WERI-Rb-1 (cell line): Measurements from ENCODE around the gene TPO.

Experiments
- DNase-seq: peaks from one replicate; pipeline ENCODE4 v3.0.0-alpha.2; 2020
- H3K27ac ChIP-seq: fragments of 250-450 bp; sonication (Bioruptor Pico); 2 replicates; pipeline ENCODE4 v1.5.1; 2020; ENCODE audit warnings: mild to moderate bottlenecking, moderate library complexity
- H3K27me3 ChIP-seq: fragments of 250-450 bp; sonication (Bioruptor Pico); 2 replicates; pipeline ENCODE4 v1.5.1; 2021; ENCODE audit warnings: mild to moderate bottlenecking, low read depth, moderate library complexity; ENCODE audit not compliant: insufficient read depth, severe bottlenecking
- H3K36me3 ChIP-seq: fragments of 250-450 bp; sonication (Bioruptor Pico); 2 replicates; pipeline ENCODE4 v1.5.1; 2020; ENCODE audit warnings: mild to moderate bottlenecking, moderate library complexity
- H3K4me3 ChIP-seq: 2 replicates; pipeline ENCODE4 v1.5.1; 2011; ENCODE audit warnings: low read depth, mild to moderate bottlenecking, control low read depth, low read length
- H3K9me3 ChIP-seq: fragments of 250-450 bp; sonication (Bioruptor Pico); 2 replicates; pipeline ENCODE4 v1.5.1; 2021; ENCODE audit warnings: mild to moderate bottlenecking, moderate library complexity; ENCODE audit not compliant: severe bottlenecking
- TF ChIP-seq, protein P1 (sequence below): IDR thresholded peaks from 2 replicates; pipeline ENCODE4 v1.5.1; 2011; ENCODE audit warnings: low read depth, mild to moderate bottlenecking, control low read depth, inconsistent platforms, low read length

Gene TPO

DNA sequence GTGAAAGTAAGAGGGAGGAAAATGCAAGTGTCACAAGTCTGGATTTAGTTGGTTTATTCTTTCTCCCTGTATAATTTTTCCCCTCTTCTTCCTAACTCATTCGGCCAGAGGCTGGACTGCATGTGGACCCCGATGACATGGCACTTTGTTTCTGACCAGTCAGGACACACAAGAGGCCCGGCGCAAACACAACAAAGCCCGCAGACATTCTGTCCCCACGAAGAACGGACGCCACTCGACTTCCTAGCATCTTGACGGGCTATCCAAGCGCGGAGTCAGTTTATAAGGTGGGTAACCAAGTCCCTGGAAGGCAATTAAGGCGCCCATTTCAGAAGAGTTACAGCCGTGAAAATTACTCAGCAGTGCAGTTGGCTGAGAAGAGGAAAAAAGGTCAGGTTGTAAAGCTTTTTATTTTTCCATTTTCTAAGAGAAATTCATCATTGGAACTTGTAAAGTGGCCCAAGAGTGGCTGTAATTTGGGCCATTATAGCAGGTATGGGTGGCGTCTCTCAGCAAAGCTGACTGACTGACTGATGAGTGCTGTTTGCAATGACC is at the start of gene TPO:
Gene TPO (plus strand): TSS at position 308 of the 555 bp plus-strand sequence. CDS start 946 bp downstream, outside the sequence.
- no peak within 1 kb of the TSS for H3K27ac ChIP-seq
- H3K36me3 ChIP-seq = no peaks in the 10 kb centered on the region
- no peak for DNase-seq
- no peaks in the 10 kb centered on the region for H3K27me3 ChIP-seq
- H3K9me3 ChIP-seq = peaks cover 3% of the 10 kb centered on the region
- H3K4me3 ChIP-seq = no peak within 1 kb of the TSS
- TF ChIP-seq, protein P1, sequence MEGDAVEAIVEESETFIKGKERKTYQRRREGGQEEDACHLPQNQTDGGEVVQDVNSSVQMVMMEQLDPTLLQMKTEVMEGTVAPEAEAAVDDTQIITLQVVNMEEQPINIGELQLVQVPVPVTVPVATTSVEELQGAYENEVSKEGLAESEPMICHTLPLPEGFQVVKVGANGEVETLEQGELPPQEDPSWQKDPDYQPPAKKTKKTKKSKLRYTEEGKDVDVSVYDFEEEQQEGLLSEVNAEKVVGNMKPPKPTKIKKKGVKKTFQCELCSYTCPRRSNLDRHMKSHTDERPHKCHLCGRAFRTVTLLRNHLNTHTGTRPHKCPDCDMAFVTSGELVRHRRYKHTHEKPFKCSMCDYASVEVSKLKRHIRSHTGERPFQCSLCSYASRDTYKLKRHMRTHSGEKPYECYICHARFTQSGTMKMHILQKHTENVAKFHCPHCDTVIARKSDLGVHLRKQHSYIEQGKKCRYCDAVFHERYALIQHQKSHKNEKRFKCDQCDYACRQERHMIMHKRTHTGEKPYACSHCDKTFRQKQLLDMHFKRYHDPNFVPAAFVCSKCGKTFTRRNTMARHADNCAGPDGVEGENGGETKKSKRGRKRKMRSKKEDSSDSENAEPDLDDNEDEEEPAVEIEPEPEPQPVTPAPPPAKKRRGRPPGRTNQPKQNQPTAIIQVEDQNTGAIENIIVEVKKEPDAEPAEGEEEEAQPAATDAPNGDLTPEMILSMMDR = no peak

DNA sequence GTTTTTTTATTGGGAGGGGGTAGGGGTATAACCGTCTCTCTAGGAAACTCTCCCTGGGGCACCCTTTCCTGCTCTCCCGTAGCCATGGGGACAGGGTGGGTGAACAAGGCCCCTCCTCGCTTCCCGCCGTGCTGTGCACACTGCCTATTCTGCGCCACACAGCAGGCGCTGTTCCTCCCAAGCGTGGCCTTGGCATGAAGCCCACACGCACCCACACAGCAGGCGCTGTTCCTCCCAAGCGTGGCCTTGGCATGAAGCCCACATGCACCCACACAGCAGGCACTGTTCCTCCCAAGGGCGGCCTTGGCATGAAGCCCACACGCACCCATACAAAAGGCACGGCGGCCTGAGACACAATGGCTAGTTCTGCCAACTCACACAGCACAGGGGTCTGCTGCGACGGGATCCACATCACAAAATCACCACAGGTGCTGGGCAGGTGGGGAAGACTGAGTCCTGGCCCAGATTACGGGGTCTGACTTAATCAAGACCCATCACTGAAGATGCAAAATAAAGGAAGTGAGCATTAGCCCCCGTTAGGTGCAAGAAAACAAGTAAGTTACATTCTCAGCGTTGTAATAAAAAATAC is 46.6 kb upstream of the TPO start:
- no peak overlapping the region for H3K27ac ChIP-seq
- TF ChIP-seq, protein P1 = no peak
- H3K4me3 ChIP-seq = no peak overlapping the region
- DNase-seq = no peak
- no peaks in the 10 kb centered on the region for H3K36me3 ChIP-seq
- no peaks in the 10 kb centered on the region for H3K27me3 ChIP-seq
- no peaks in the 10 kb centered on the region for H3K9me3 ChIP-seq

DNA sequence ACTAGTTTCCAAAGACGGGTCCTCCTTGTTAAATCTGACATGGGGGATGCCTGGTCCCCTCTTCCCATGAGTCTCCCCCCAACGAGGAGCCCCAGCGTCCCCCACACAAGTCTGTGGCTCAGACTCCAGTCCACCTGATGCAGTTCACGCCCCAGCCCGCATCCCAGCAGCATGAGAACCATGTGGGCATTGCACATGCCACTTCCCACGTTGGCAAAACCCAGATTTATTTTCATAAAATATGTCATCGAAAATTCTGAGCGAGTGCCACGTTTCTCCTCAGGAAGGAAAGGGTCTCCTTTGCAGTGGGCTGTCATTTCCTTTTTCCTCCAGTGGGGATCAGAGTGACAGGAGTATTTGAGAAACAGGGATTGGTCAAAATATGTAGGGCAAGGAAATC is 45.7 kb upstream of the TPO start:
- no peak overlapping the region for H3K27ac ChIP-seq

DNA sequence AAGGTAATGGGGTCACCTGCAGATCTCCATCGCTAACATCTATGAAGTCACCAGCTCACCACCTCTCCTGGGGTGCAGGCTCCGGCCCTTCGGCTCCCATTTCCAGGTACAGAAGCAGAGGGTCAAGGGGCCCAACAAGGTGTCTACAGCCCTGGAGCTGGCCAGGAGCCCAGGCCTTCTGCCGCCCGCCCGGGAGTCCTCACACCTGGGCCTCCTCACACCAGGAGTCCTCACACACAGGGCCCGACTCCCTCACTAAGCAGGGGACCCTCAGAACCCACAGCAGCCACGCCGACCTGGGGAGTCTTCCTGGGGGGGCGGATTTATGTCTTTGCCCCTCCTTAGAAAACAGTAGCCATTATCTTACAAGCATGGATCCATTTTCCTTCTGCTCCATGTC is 43.4 kb upstream of the TPO start:
- Histone ChIP-seq H3K27me3 (no peaks in the 10 kb centered on the region), H3K4me3 (no peak overlapping the region), H3K27ac (no peak overlapping the region), H3K36me3 (no peaks in the 10 kb centered on the region), H3K9me3 (no peaks in the 10 kb centered on the region)
- no peak for DNase-seq
- TF ChIP-seq, protein P1 = no peak

More for the DNA sequence above, 45.7 kb upstream of the TPO start:
- TF ChIP-seq, protein P1 = no peak
- Histone ChIP-seq H3K27me3 (no peaks in the 10 kb centered on the region), H3K4me3 (no peak overlapping the region), H3K9me3 (no peaks in the 10 kb centered on the region), H3K36me3 (no peaks in the 10 kb centered on the region)
- DNase-seq = no peak

DNA sequence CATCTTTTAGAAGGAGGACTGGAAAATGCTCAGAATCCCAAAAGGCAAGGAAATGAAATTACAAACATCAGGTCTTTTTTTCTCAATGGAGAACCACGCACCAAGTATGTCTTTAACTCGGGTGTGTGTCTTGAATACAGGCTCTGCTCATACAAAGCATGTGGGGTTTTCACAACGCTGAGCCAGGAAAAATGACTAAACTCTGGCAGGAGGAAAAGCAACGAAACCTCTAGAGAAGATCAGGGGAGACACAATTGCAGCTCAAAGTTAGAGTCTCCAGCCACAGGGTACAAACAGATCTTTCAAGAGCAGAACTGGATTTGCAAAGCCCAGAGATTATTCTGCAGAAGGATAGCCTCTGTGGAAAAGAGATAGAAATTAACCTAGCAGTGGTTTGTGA is 42.8 kb upstream of the TPO start:
- no peaks in the 10 kb centered on the region for H3K36me3 ChIP-seq
- TF ChIP-seq, protein P1 = no peak
- H3K27ac ChIP-seq = no peak overlapping the region
- H3K4me3 ChIP-seq = no peak overlapping the region
- no peaks in the 10 kb centered on the region for H3K9me3 ChIP-seq
- no peak for DNase-seq
- H3K27me3 ChIP-seq = no peaks in the 10 kb centered on the region

DNA sequence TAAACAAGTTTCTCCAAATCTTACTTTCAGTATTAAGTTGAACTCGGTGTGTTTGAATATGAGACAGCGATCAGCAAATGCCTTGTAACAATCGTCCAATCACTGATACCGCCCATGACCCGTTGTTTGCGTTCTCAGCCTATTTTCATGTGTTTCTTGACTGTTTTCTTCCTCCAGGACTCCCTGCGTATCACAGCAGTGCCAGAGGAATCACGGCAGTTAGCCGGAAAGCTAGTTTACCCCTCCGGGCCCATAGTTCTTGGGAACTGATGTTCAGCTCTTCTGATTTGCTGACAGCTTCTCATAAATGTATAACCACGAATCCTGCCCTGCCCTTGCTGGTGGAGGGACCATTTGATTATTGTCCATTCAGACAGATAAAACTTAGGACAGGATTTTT is 42.2 kb upstream of the TPO start:
- DNase-seq = no peak
- TF ChIP-seq, protein P1 = no peak
- Histone ChIP-seq H3K9me3 (peaks cover 3% of the 10 kb centered on the region), H3K27ac (no peak overlapping the region), H3K27me3 (no peaks in the 10 kb centered on the region), H3K36me3 (no peaks in the 10 kb centered on the region), H3K4me3 (no peak overlapping the region)
